IMR-90 (cell line): ENCODE data around the gene UBE2E2. TPM values are rescaled to one million over a fixed set of nuclear protein-coding genes. Genes with fewer than 3 reads are reported as not detected.

Experiments
- ATAC-seq: fragments of 200-7000 bp; cut with Tn5 transposase; 2 replicates; pipeline ENCODE4 v1.9.1; 2020; ENCODE audit warnings: low read depth, mild to moderate bottlenecking, moderate library complexity
- BruUV-seq: library from RNA; stranded (reverse); fragments of 400-500 nt; replicated peaks from 2 replicates; lab custom pipeline; 2021; lab: Mats Ljungman, UMichigan
- CTCF ChIA-PET: fragments of 300-600 bp; formaldehyde crosslinking; extraction: SDS; loops from one replicate; lab custom pipeline; 2021; ENCODE audit warnings: antibody characterized with exemption; lab: Yijun Ruan, JAX
- POLR2A ChIA-PET: fragments of 300-600 bp; sonication (Branson Sonifier 250); formaldehyde crosslinking; loops from one replicate; lab custom pipeline; 2022; ENCODE audit warnings: antibody characterized with exemption; ENCODE audit not compliant: unreplicated experiment; lab: Charles Lee
- DNase-seq: peaks from one replicate; pipeline ENCODE4 v3.0.0; 2013
- H2AFZ ChIP-seq: replicated peaks from 2 replicates; pipeline ENCODE3; 2013; ENCODE audit warnings: low read length, mild to moderate bottlenecking; ENCODE audit not compliant: poor library complexity
- H2AK5ac ChIP-seq: 2 replicates; pipeline ENCODE4 v1.6.1; 2013; ENCODE audit warnings: low read depth, low read length, inconsistent platforms
- H2AK9ac ChIP-seq: replicated peaks from 2 replicates; pipeline ENCODE3; 2013; ENCODE audit warnings: mild to moderate bottlenecking, low read depth, low read length, moderate library complexity; ENCODE audit not compliant: poor library complexity
- H2BK120ac ChIP-seq: 2 replicates; pipeline ENCODE4 v1.6.1; 2013; ENCODE audit warnings: low read depth, low read length, inconsistent platforms
- H2BK15ac ChIP-seq: 3 replicates; pipeline ENCODE4 v1.6.1; 2013; ENCODE audit warnings: low read depth, low read length, inconsistent platforms
- H2BK20ac ChIP-seq: 2 replicates; pipeline ENCODE4 v1.6.1; 2013; ENCODE audit warnings: low read depth, mild to moderate bottlenecking, inconsistent platforms, low read length, moderate library complexity
- H2BK5ac ChIP-seq: 2 replicates; pipeline ENCODE4 v1.6.1; 2013; ENCODE audit warnings: mild to moderate bottlenecking, low read depth, low read length, inconsistent platforms; ENCODE audit not compliant: poor library complexity, severe bottlenecking
- H3K14ac ChIP-seq: replicated peaks from 2 replicates; pipeline ENCODE4 v1.6.1; 2013; ENCODE audit warnings: low read depth, low read length, inconsistent platforms
- H3K18ac ChIP-seq: 2 replicates; pipeline ENCODE4 v1.6.1; 2013; ENCODE audit warnings: low read depth, low read length, control low read depth
- H3K23ac ChIP-seq: 2 replicates; pipeline ENCODE4 v1.6.1; 2013; ENCODE audit warnings: low read depth, low read length, inconsistent platforms
- H3K27ac ChIP-seq: 2 replicates; pipeline ENCODE4 v1.5.1; 2013; ENCODE audit warnings: mild to moderate bottlenecking, control low read depth, low read length; ENCODE audit not compliant: insufficient read depth
- H3K27me3 ChIP-seq: 2 replicates; pipeline ENCODE4 v1.6.1; 2013; ENCODE audit warnings: low read length; ENCODE audit not compliant: control insufficient read depth, insufficient read depth
- H3K36me3 ChIP-seq: 2 replicates; pipeline ENCODE4 v1.6.1; 2013; ENCODE audit warnings: low read length, mixed read lengths; ENCODE audit not compliant: control insufficient read depth, insufficient read depth
- H3K4ac ChIP-seq: 2 replicates; pipeline ENCODE4 v1.6.1; 2013; ENCODE audit warnings: low read depth, low read length, inconsistent platforms
- H3K4me1 ChIP-seq: 2 replicates; pipeline ENCODE4 v1.6.1; 2013; ENCODE audit warnings: low read length, mixed read lengths; ENCODE audit not compliant: control insufficient read depth, insufficient read depth
- H3K4me2 ChIP-seq: 2 replicates; pipeline ENCODE4 v1.6.1; 2013; ENCODE audit warnings: low read depth, mild to moderate bottlenecking, control low read depth, low read length, moderate library complexity
- H3K4me3 ChIP-seq: 2 replicates; pipeline ENCODE4 v1.5.1; 2013; ENCODE audit warnings: low read depth, mild to moderate bottlenecking, control low read depth, low read length, moderate library complexity; ENCODE audit not compliant: insufficient read depth
- H3K56ac ChIP-seq: 2 replicates; pipeline ENCODE4 v1.6.1; 2013; ENCODE audit warnings: low read length, inconsistent platforms; ENCODE audit not compliant: insufficient read depth; ENCODE audit errors: extremely low read depth
- H3K79me1 ChIP-seq, 2 experiments: 2 replicates each; pipeline ENCODE4 v1.6.1; 2013; ENCODE audit warnings: low read length in 2 of 2, inconsistent platforms in 1 of 2, low read depth in 1 of 2
- H3K9ac ChIP-seq: 2 replicates; pipeline ENCODE4 v1.6.1; 2013; ENCODE audit warnings: low read depth, low read length, control low read depth
- H3K9me1 ChIP-seq: 2 replicates; pipeline ENCODE4 v1.6.1; 2013; ENCODE audit warnings: low read length, inconsistent platforms; ENCODE audit not compliant: insufficient read depth
- H3K9me3 ChIP-seq: 2 replicates; pipeline ENCODE4 v1.6.1; 2013; ENCODE audit warnings: low read length; ENCODE audit not compliant: control insufficient read depth, insufficient read depth
- H4K20me1 ChIP-seq: 2 replicates; pipeline ENCODE4 v1.6.1; 2013; ENCODE audit warnings: low read length, inconsistent platforms; ENCODE audit not compliant: insufficient read depth
- H4K5ac ChIP-seq: 2 replicates; pipeline ENCODE4 v1.6.1; 2013; ENCODE audit warnings: mild to moderate bottlenecking, low read depth, low read length, control low read depth
- H4K8ac ChIP-seq, 2 experiments: 2 replicates each; pipeline ENCODE4 v1.6.1; 2013; ENCODE audit warnings: low read depth in 2 of 2, low read length in 2 of 2, control low read depth in 1 of 2, inconsistent platforms in 1 of 2
- H4K91ac ChIP-seq: 2 replicates; pipeline ENCODE4 v1.6.1; 2013; ENCODE audit warnings: low read depth, low read length, inconsistent platforms; ENCODE audit not compliant: insufficient read depth
- CEBPB ChIP-seq: IDR thresholded peaks from 2 replicates; pipeline ENCODE4 v1.6.1; 2012; ENCODE audit warnings: low read depth, low read length, improper control_type of control experiment
- ELK1 ChIP-seq: fragments of 150-350 bp; IDR thresholded peaks from 2 replicates; pipeline ENCODE4 v1.6.1; 2016; ENCODE audit warnings: low read depth, mild to moderate bottlenecking, low read length, moderate library complexity, borderline replicate concordance
- MAZ ChIP-seq: IDR thresholded peaks from 2 replicates; pipeline ENCODE4 v1.6.1; 2012; ENCODE audit warnings: low read depth, mild to moderate bottlenecking, low read length, improper control_type of control experiment, moderate library complexity, borderline replicate concordance
- NFE2L2 ChIP-seq: fragments of 150-350 bp; IDR thresholded peaks from 2 replicates; pipeline ENCODE4 v1.6.1; 2016; ENCODE audit warnings: low read depth, mild to moderate bottlenecking, low read length
- POLR2A ChIP-seq: IDR thresholded peaks from 2 replicates; pipeline ENCODE4 v1.6.1; 2012; ENCODE audit warnings: mild to moderate bottlenecking, low read depth, low read length
- RCOR1 ChIP-seq: IDR thresholded peaks from 2 replicates; pipeline ENCODE4 v1.6.1; 2012; ENCODE audit warnings: mild to moderate bottlenecking, low read length, improper control_type of control experiment; ENCODE audit not compliant: insufficient replicate concordance
- RFX5 ChIP-seq: IDR thresholded peaks from 2 replicates; pipeline ENCODE4 v1.8.0; 2012; ENCODE audit warnings: low read depth, mild to moderate bottlenecking, low read length, moderate library complexity
- USF2 ChIP-seq: fragments of 150-350 bp; IDR thresholded peaks from 2 replicates; pipeline ENCODE4 v1.6.1; 2017; ENCODE audit warnings: mild to moderate bottlenecking, antibody characterized with exemption, low read length, low read depth
- WGBS, 2 experiments: methylation state at CpG; one replicate each; pipeline versions ENCODE4 v1.1.5 to v1.1.7; 2013; ENCODE audit warnings: missing lambda C conversion rate in 2 of 2; ENCODE audit not compliant: insufficient read length in 1 of 2; ENCODE audit errors: extremely low coverage in 2 of 2; 5-methylcytosine and 5-hydroxymethylcytosine counted together
- dilution Hi-C: fragments of 300-500 bp; cut with HindIII; formaldehyde crosslinking; loops from one replicate; pipeline ENCODE4 v1.14.3; 2018; ENCODE audit warnings: low sequenced_read_pairs; ENCODE audit not compliant: unreplicated experiment
- in situ Hi-C: fragments of 300-500 bp; cut with MboI; formaldehyde crosslinking; loops from 3 replicates; pipeline ENCODE4 v1.14.3; 2019; ENCODE audit warnings: low sequenced_read_pairs, inconsistent platforms, mixed read lengths
- intact Hi-C: fragments of 100-400 bp; cut with micrococcal nuclease; formaldehyde crosslinking; loops from 2 replicates; pipeline ENCODE4 v1.10.0; 2022
- polyA plus RNA-seq, 3 experiments: library from polyadenylated mRNA; depleted of rRNA; stranded (reverse); fragments of >200 nt; gene quantifications; 2 replicates each; pipeline ENCODE4 v1.2.3, GENCODE V29; 2012; ENCODE audit warnings: low replicate concordance in 1 of 3
- total RNA-seq: library from RNA; depleted of rRNA; stranded (reverse); fragments of >200 nt; gene quantifications from 2 replicates; pipeline ENCODE4 v1.2.3, GENCODE V29; 2012
- TF ChIP-seq, protein P1 (sequence below): conservative IDR thresholded peaks from 2 replicates; pipeline ENCODE4 v1.5.1; 2012; ENCODE audit warnings: mild to moderate bottlenecking, low read depth, low read length, improper control_type of control experiment

The UBE2E2 gene
- total and polyA plus RNA-seq, 2 of the 4 experiments (the other 2 are of a cell fraction), result 18.6 to 32.7 TPM

DNA sequence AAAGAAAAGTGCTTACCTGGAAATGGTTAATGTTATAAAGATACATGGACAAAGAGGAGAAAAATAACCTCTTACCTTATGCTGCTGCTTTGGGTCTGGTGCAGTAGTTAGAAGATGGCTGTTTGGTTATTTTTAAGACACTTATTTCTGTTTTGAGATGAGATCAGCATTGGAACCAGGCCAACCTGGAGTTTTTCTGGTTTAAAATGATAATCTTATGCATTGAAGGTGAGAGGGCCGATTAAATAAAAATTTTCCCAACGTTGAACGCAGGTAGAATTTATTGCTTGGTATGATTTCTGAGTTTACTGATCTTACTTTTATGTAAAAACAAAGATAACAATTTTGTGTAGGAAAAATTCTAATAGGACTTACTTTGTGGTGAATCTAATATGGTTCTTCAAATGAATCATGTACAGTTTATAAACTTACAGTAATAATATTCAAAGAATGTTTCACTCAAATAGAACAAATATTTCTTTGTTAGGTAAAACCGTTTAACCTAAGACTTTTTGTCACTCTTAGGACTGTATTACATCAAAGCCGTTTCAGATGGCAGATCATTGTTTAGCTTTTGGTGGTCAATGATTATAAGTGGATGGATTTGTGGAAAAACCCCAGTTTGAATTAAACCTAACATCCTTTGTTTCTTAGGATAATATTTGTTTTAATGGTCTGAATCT lies 14.9 kb downstream of the UBE2E2 start:
- H3K27ac ChIP-seq, result no peak overlapping the region
- CTCF ChIA-PET, result interaction anchor here (0.6 kb wide), 1 partner anchor 622 kb away, joined by 3 read pairs; no protein-coding TSS in a partner anchor
- H3K18ac ChIP-seq, result no peak overlapping the region
- peaks cover 3% of the 10 kb centered on the region for H3K9me1 ChIP-seq
- dilution Hi-C loops, result no loop called here
- no peak overlapping the region for H3K14ac ChIP-seq
- in situ Hi-C loops, result no loop called here
- H3K23ac ChIP-seq, result no peak overlapping the region
- no peak overlapping the region for H3K9ac ChIP-seq
- no peak overlapping the region for H3K4ac ChIP-seq
- no peak overlapping the region for H2AFZ ChIP-seq
- H2BK120ac ChIP-seq, result no peak overlapping the region
- ATAC-seq (peak; percentile 59), DNase-seq (peak; percentile 72)
- H4K20me1 ChIP-seq, result peaks cover 16% of the 10 kb centered on the region; the same call in 1 of the 2 replicates
- H2AK9ac ChIP-seq, result no peak overlapping the region
- no TSS peak for BruUV-seq
- no peak overlapping the region for H4K91ac ChIP-seq
- no peak overlapping the region for H2BK5ac ChIP-seq
- H3K27me3 ChIP-seq, result no peaks in the 10 kb centered on the region; the same call in 1 of the 2 replicates
- intact Hi-C loops, result no loop called here
- H2BK20ac ChIP-seq, result no peak overlapping the region
- H3K4me3 ChIP-seq, result no peak overlapping the region
- H4K8ac ChIP-seq, result no peak overlapping the region
- no peak overlapping the region for H4K5ac ChIP-seq
- peaks cover 9 to 21% of the 10 kb centered on the region in 2 experiments; a peak in 3 of 4 replicates for H3K79me1 ChIP-seq
- TF ChIP-seq NFE2L2 (no peak), MAZ (no peak), RFX5 (no peak), RCOR1 (no peak), POLR2A (no peak), ELK1 (no peak), USF2 (no peak), CEBPB (no peak)
- TF ChIP-seq, protein P1, sequence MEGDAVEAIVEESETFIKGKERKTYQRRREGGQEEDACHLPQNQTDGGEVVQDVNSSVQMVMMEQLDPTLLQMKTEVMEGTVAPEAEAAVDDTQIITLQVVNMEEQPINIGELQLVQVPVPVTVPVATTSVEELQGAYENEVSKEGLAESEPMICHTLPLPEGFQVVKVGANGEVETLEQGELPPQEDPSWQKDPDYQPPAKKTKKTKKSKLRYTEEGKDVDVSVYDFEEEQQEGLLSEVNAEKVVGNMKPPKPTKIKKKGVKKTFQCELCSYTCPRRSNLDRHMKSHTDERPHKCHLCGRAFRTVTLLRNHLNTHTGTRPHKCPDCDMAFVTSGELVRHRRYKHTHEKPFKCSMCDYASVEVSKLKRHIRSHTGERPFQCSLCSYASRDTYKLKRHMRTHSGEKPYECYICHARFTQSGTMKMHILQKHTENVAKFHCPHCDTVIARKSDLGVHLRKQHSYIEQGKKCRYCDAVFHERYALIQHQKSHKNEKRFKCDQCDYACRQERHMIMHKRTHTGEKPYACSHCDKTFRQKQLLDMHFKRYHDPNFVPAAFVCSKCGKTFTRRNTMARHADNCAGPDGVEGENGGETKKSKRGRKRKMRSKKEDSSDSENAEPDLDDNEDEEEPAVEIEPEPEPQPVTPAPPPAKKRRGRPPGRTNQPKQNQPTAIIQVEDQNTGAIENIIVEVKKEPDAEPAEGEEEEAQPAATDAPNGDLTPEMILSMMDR, result no peak
- H3K36me3 ChIP-seq, result 0 out of 2 replicates have a peak, but pooled peaks cover 1% of the 10 kb centered on the region
- no peaks in the 10 kb centered on the region for H3K9me3 ChIP-seq
- H3K4me2 ChIP-seq, result peak overlapping the region; percentile 53; the same call in 1 of the 2 replicates
- H2BK15ac ChIP-seq, result no peak overlapping the region
- H2AK5ac ChIP-seq, result no peak overlapping the region
- no peak overlapping the region for H3K56ac ChIP-seq
- WGBS, 2 experiments, result no CpG with 5 or more reads among the region's 5 CpGs
- H3K4me1 ChIP-seq, result no peaks in the 10 kb centered on the region
- POLR2A ChIA-PET, result no interaction called here
